ENCODE results near the gene ENTHD1. TPM values are rescaled to one million over a fixed set of nuclear protein-coding genes. Genes with fewer than 3 reads are reported as not detected.

ENTHD1 gene
- total and polyA plus RNA-seq, 2 of the 8 experiments (the other 6 are each of a cell fraction or from before 2014, with no cell fraction given) = not detected

DNA sequence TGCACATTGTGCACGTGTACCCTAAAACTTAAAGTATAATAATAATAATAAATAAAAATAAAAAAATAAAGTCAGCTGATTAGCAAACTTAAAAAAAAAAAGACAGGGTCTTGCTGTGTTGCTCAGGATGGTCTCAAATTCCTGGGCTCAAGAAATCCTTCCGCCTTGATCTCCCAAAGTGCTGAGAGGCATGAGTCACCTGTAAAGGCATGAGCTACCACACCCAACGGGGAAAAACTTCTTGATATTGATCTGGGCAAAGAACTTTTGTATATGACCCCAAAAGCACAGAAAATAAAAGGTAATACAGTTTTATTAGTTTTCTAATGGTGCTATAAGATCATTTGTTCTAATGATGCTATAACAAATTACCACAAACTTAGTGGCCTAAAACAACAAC is 46.1 kb downstream of the ENTHD1 start:
- Histone ChIP-seq H2AK5ac (ENCODE audit: low read depth, low read length) (no peak overlapping the region), H3K9ac (replicated peaks in 1 of 4; ENCODE audit: extremely low read depth in 1 of 4, low read depth in 3 of 4, low read length in 3 of 4) (no peak overlapping the region), H3K9me3 (ENCODE audit: insufficient read depth in 2 of 2, low read depth in 1 of 2, low read length in 1 of 2) (no peaks in the 10 kb centered on the region), H3K79me2 (ENCODE audit: control insufficient read depth in 1 of 2, insufficient read depth in 2 of 2, low read length in 2 of 2) (no peaks in the 10 kb centered on the region), H4K91ac (replicated peaks; ENCODE audit: insufficient read length, low read length) (no peak overlapping the region), H2AFZ (ENCODE audit: low read length) (no peak overlapping the region), H3K27me3 (replicated peaks in 1 of 4; ENCODE audit: control insufficient read depth in 3 of 4, extremely low read depth in 1 of 4, insufficient read depth in 3 of 4, low read length in 3 of 4) (no peaks in the 10 kb centered on the region), H2BK20ac (ENCODE audit: low read length) (no peak overlapping the region), H4K20me1 (replicated peaks in 1 of 2; ENCODE audit: control insufficient read depth in 1 of 2, insufficient read depth in 2 of 2, low read length in 2 of 2) (no peaks in the 10 kb centered on the region), H3K4me1 (replicated peaks in 1 of 4; ENCODE audit: control insufficient read depth in 3 of 4, insufficient read depth in 4 of 4, low read length in 3 of 4) (no peaks in the 10 kb centered on the region), H4K8ac (ENCODE audit: extremely low read depth, insufficient read depth, low read length) (no peak overlapping the region), H2BK5ac (ENCODE audit: low read depth, low read length) (no peak overlapping the region), H4K5ac (ENCODE audit: insufficient read length, low read depth, low read length) (no peak overlapping the region), H3K4me2 (ENCODE audit: insufficient read depth in 1 of 2, low read depth in 2 of 2, low read length in 2 of 2) (no peak overlapping the region), H3K56ac (replicated peaks; ENCODE audit: insufficient read length, low read depth, low read length) (no peak overlapping the region), H2BK12ac (ENCODE audit: low read depth, low read length) (no peak overlapping the region), H3K4ac (replicated peaks; ENCODE audit: insufficient read length, low read depth, low read length) (no peak overlapping the region), H3K14ac (ENCODE audit: insufficient read length) (no peak overlapping the region), H3K23me2 (ENCODE audit: low read depth, low read length) (no peaks in the 10 kb centered on the region), H3K23ac (ENCODE audit: insufficient read length) (no peak overlapping the region), H3K79me1 (ENCODE audit: low read depth, low read length) (no peaks in the 10 kb centered on the region), H3K27ac (ENCODE audit: low read depth, low read length) (no peak overlapping the region), H3K36me3 (ENCODE audit: control insufficient read depth in 2 of 4, insufficient read depth in 4 of 4, low read length in 3 of 4) (no peaks in the 10 kb centered on the region), H2BK120ac (replicated peaks; ENCODE audit: low read depth, low read length) (no peak overlapping the region), H2BK15ac (ENCODE audit: low read length) (no peak overlapping the region), H3K4me3 (ENCODE audit: extremely low read depth in 1 of 4, insufficient read depth in 2 of 4, low read depth in 3 of 4, low read length in 4 of 4) (no peak overlapping the region), H3K18ac (ENCODE audit: extremely low read depth, low read length) (no peak overlapping the region)
- 96% methylated on average over 3 of the region's 3 CpGs; no CpG with 5 or more reads in 1 of the 2 experiments for WGBS, 2 experiments (ENCODE audit: extremely low coverage in 1 of 2, insufficient coverage in 1 of 2, insufficient read length in 1 of 2, insufficient replicate concordance in 2 of 2, low coverage in 1 of 2, low lambda C conversion rate in 2 of 2, missing lambda C conversion rate in 1 of 2)
- FAIRE-seq (no peak), DNase-seq (ENCODE audit: low read depth in 1 of 2, low spot score in 2 of 2) (no peak)
- POLR2A ChIA-PET (ENCODE audit: partially characterized antibody) = interaction anchor here (0.6 kb wide), 1 partner anchor 61 kb away, joined by 3 read pairs; no protein-coding TSS in a partner anchor
- CTCF ChIA-PET (ENCODE audit: partially characterized antibody) = interaction anchor here (1.0 kb wide), 1 partner anchor 86 kb away, joined by 3 read pairs; no protein-coding TSS in a partner anchor
- TF ChIP-seq SP1 (IDR thresholded peaks at IDR 0.05; ENCODE audit: low read depth, low read length) = no peak
- TF ChIP-seq JUN (IDR thresholded peaks at IDR 0.05; ENCODE audit: low read depth, low read length) = no peak
- TF ChIP-seq, protein P1, sequence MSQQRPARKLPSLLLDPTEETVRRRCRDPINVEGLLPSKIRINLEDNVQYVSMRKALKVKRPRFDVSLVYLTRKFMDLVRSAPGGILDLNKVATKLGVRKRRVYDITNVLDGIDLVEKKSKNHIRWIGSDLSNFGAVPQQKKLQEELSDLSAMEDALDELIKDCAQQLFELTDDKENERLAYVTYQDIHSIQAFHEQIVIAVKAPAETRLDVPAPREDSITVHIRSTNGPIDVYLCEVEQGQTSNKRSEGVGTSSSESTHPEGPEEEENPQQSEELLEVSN (IDR thresholded peaks at IDR 0.05) = no peak
- no peak for TF ChIP-seq CBX5 (IDR thresholded peaks at IDR 0.05; ENCODE audit: low read depth, low read length)

Data from H1 (cell line).